SH-SY5Y (cell line): Measurements from ENCODE around the gene MOK.

Experiments used
- GATA2 ChIP-seq: IDR thresholded peaks from 2 replicates; pipeline ENCODE4 v1.6.1; 2011; ENCODE audit warnings: mild to moderate bottlenecking, low read depth, low read length
- GATA3 ChIP-seq: IDR thresholded peaks from 2 replicates; pipeline ENCODE4 v1.6.1; 2011; ENCODE audit warnings: low read depth, mild to moderate bottlenecking, low read length, moderate library complexity

DNA sequence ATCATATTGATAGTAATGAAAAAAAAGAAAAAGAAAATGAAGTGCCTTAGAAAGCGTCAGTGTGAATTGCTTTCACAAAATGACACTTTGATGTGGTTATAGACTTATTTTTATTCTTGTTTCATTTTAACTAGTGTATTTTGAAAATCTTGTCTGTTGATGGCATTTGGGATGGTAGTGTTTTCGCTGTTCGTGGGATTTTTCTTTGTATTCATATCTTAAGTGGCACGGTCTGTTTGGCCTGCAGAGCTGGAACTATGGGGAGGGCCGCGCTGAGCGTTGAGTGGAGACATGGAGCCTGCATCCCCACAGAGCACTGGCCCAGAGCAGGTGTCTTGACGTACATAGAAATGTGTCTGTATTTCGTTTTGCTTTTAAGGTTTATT lies 103.6 kb downstream of the MOK start:
- TF ChIP-seq GATA2, result no peak
- no peak for TF ChIP-seq GATA3
